ENCODE results near the gene ADAM15.

- no peak for TF ChIP-seq CTCF (IDR thresholded peaks at IDR 0.05; ENCODE audit: low read depth, low read length, missing input control)
- no peak for TF ChIP-seq YY1 (IDR thresholded peaks at IDR 0.05)
- no peak for TF ChIP-seq SP1 (IDR thresholded peaks at IDR 0.05)
- no peak for TF ChIP-seq GABPA (IDR thresholded peaks at IDR 0.05 in 1 of 2, conservative IDR thresholded peaks at IDR 0.05 in 1 of 2)
Measured at GRCh38 chr1:155042789-155043188, 8.3 kb upstream of the ADAM15 start.
